Ecto neural progenitor cell (in vitro differentiated cells): ENCODE data around the gene DOCK6.
A peak's percentile ranks its signal among the peaks of the same experiment; 100 is the strongest.

Experiments used
- DNase-seq: peaks from one replicate; pipeline ENCODE4 v3.0.0-alpha.2; 2018; ENCODE audit warnings: low spot score

The DOCK6 gene

DNA sequence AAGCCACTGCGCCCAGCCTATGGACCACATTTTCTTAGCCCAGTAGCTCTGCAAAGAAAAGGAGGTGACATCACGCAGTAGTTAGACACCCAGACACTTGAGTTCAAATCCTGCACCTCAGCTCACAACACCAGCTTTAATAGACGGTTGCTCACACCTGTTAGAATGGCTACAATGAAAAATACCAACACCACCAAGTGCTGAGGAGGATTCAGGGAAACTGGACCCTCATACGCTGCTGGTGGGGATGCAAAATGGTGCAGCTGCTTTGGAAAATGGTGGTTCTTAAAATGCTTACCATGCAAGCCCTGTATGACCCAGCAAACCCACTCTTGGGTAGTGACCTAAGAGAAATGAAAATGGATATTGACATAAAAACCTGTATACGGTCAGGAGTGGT lies 11.7 kb upstream of the DOCK6 start:
- no peak for DNase-seq

DNA sequence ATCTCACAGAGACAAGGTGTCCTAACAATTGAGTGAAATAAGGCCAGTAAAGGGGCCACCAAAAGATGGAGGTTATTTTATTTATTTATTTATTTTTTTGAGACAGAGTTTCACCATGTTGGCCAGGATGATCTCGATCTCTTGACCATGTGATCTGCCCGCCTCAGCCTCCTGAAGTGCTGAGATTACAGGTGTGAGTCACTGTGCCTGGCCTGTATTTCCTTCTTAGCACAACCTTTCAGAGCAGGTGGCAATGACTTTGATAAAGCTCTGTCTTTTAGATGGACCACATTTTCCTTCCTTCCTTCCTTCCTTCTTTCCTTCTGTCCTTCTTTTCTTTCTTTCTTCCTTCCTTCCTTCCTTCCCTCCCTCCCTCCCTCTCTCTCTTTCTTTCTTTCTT lies 11.0 kb upstream of the DOCK6 start:
- DNase-seq, result no peak

DNA sequence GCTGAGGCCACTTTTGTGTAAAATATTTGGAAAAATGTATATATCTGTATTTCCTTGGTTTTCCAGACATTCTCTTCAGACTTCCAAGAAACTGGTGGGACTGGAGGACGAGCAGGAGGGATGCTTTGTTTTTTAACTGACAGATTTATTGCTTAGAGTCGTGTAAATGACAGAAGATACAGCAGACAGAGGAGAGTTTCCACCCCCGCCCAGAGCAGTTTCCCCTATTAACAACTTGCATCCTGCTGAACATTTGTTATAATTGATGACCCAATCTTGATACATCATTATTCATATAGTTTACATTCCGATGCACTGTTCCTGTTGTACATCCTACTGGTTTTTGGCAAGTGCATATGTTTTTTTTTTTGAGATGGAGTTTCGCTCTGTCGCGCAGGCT lies 7.1 kb upstream of the DOCK6 start:
- no peak for DNase-seq

DNA sequence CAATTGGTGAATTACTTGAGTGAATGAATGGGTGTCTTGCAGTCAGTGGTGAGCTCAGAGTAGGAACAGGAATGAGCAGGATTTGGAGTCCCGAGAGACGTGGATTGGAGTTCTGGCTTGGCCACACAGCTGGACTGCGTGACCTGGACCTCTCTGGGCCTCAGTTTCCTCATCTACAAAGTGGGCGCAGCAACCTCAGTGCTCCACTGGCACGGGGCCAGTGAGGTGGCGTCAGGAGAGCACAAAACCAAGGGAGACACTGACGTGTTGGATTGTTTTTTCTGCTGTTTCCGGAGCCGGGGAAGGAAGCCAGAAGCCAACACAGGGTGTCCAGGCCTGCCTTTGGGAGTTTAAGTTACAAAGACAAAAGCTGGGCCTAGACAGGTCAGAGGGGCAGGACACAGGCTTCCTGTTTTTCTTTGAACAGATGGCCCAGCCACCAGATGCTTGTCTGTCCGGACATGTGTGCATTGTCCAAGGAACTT lies 6.5 kb upstream of the DOCK6 start:
- DNase-seq, result no peak

DNA sequence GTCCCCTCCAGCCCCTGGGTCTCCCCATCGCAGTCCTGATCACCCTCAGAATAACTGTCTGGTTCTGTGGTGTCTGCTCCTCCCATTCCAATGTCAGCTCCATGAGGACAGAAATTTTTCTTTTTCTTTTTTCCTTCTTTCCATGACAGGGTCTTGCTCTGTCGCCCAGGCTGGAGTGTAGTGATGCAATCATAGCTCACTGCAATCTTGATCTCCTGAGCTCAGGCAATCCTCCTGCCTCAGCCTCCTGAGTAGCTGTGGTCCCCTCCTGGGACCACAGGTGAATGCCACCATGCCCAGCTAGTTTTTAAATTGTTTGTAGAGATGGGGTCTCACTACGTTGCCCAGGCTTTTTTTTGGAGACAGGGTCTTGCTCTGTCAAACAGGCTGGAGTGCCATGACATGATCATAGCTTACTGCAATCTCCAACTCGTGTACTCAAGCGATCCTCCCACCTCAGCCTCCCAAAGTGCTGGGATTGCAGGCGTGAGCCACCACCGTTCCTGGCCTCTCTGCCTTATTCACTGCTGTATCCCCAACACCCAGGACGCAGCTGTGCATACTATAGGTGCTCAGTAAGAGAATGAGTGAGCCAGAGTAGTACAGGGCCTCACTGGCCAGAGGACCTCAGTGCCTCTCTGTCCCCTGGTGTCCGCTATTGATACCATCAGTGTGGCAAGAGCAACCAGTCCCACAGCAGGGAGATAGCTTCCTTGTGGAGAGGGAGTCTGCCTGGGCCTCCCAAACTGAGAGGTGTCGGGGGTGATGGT lies 5.2 kb upstream of the DOCK6 start:
- no peak for DNase-seq

DNA sequence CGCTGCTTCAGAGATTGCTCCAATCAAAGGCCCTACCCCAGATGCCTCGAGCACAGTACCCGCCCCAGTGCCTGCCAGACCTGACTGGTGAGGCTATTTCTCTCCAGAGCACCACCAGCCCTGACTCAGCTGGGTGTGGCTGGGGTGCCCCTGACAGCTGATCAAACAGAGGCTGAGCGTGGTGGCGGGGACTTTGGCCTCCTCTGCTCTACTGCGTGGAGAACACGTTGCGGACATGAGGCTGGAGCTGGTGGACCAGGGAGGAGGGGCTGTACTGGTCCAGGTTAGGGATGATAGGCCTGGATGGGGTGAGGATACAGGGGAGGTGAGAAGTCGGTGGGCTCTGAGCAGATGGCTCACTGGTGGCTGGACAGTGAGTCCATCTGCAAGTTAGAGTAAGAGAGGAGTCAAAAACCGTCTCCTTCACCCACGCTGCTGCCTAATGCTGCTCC lies 3.5 kb upstream of the DOCK6 start:
- no peak for DNase-seq

DNA sequence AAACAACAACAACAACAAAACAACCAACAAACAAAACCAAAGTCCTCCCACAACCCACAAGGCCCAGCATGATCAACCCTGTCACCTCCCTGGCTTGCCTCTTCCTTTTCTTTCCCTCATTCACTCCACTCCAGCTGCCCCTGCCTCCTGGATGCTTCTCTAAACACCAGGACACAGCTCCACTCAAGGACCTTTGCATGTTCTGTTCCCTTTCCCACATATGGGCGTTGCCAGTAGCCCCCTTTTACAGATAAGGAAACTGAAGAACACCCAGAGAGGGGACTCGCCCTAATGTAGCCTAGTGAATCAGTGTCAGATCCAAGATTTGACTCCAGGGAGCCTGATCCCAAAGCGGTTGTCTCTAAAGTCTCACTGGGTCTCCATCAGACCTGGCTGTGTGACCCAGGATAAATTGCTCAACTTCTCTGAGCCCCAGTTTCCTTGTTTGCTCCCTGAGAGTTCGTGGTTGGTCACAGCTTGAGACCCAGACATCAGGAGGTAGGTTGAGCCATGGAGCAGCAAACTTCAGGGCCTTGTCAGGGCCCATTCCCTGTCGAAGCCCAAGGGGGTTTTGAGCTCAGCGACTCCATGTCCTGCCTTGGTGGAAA lies 3.0 kb upstream of the DOCK6 start:
- no peak for DNase-seq

DNA sequence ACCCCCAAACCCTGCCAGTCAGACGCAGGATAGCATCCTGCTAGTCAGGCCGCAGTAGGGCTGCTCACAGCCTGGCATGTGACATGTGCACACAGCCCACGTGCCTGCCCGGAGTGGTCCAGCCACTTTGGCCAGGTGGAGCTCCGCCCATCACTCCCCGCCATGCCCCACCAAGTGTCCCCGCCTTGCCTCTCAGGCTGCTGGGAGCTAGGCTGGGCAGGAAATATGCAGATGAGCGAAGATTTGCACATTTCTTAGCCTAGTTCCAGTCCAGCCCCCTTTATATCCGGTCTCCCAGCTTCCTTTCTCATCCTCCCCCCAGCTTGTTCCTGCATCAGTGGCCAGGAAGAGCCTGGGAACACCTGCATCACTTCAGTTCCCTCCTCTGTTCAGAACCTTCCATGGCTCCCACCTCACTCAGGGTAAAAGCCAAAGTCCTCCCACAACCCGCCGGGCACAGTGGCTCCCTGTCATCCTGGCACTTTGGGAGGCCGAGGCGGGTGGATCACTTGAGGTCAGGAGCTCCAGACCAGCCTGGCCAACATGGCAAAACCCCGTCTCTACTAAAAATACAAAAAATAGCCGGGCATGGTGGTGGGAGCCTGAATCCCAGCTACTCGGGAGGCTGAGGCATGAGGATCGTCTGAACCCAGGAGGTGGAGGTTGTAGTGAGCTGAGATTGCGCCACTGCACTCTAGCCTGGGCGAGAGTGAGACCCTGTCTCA lies 2.3 kb upstream of the DOCK6 start:
- DNase-seq, result no peak

DNA sequence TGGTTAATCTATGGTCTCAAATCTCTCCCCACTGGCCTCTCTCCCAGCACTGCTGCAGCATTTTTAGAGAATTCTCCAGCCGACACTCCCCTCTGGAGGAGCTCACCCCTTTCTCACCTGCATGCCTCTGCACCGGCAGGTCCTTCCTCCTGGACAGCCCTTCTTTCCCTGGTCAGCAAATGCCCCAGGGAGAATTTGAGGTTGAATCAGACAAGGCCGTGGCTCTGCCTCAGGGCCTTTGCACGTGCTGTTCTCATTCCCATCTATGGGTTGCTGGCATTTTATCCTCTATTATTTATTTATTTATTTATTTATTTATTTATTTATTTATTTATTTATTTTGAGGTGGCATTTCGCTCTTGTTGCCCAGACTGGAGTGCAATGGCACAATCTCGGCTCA lies 1.4 kb upstream of the DOCK6 start:
- no peak for DNase-seq

DNA sequence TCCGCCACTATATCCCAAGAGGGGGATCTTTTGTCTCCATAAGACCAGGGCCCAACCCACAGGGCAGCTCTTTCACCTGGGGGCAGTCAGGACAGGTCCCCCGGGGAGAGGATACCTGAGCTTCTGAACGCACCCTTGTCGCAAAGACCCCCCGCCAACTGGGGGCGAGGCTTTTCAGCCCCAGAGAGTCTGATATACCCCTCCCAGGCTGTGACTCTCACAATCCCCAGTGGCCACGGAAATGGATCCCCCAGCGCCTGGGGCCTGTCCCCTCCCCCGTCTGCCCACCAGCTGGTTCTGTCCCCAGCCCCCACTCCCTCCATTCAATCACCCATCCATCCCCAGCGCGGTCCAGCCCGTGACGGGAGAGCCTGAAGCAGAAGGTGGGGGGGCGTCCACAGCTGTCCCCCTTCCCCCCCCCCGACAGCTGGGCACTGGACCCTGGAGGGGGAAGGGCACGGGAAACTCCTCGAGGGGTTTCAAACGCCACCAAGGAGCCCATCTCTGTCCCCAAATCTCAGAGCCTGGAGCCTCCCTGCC lies 823 bp downstream of the DOCK6 start:
- DNase-seq, result peak; percentile 59

DNA sequence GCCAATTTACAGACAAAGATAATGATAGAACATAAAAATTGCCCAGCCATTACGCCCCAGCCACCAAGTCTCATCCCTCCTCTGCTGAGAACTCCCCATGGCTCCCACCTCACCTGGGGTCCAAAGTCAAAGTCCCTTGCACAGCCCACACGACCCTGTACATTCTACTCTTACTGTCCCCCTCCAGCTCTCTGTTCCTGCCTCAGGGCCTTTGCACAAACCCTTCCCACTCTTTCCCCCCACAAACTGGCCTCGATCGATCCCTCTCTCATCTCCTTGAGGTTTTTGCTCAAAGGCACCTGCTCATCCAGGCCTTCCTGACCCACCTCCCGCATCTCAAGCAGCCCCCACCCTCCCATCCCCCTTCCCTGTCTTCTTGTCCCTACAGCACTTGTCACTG lies 1.3 kb downstream of the DOCK6 start:
- no peak for DNase-seq

DNA sequence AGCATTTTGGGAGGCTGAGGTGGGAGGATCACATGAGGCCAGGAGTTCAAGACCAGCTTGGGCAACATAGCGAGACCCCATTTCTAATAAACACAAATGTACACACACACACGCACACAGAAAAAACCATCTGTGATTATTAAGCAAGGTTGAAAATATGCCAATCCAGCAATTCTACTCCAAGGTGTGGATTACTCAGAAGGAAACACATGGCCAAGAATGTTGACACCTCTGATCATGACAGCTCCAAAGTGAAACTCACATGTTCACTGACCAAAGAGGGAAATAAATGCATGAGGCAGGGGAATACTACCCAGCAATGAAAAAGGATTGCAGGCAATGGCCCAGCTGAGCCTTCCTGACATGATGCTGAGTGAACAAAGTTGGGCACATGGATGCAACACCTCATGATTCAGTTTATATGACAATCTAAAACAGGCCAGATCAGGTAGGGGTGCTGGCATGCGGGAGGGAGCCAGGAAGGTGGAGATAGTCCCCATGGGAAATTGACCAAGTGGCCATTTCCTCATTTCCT lies 4.4 kb downstream of the DOCK6 start:
- DNase-seq, result no peak

DNA sequence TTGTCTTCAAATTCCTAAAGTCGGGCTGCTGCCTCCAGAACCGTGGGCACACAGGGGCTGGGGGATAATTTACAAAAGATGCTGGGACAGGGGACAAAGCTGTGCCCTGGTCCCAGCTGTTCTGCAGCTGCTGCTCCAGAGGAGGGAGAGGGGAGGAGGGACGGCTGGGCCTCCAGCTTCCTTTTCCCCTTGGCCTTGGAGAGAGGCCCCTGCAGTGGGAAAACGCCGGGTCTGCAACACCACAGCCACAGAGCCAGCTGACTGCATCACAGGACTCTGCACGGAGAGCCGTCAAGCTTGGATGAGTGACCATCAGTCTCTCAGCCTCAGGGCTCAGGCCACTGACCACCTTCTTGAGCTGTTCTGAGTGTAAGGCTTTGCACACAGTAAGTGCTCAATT lies 6.1 kb downstream of the DOCK6 start:
- DNase-seq, result no peak

DNA sequence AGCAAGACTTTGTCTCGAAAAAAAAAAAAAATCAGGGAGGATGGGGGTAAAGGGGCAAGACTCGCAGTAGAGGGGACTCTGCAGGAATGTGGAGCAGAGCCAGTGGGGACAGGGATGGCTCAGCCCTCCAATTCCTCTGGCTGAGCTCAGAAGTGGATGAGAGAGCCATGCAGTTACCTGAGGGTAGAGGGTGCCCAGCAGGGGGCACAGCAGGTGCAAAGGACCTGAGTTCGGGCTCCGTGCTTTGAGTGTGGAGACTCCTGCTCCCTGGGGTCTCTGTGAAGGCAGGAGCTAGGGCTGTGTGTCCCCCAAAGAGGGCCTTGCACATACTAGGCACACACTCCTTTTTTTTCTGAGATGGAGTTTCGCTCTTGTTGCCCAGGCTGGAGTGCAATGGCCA lies 7.7 kb downstream of the DOCK6 start:
- DNase-seq, result no peak

DNA sequence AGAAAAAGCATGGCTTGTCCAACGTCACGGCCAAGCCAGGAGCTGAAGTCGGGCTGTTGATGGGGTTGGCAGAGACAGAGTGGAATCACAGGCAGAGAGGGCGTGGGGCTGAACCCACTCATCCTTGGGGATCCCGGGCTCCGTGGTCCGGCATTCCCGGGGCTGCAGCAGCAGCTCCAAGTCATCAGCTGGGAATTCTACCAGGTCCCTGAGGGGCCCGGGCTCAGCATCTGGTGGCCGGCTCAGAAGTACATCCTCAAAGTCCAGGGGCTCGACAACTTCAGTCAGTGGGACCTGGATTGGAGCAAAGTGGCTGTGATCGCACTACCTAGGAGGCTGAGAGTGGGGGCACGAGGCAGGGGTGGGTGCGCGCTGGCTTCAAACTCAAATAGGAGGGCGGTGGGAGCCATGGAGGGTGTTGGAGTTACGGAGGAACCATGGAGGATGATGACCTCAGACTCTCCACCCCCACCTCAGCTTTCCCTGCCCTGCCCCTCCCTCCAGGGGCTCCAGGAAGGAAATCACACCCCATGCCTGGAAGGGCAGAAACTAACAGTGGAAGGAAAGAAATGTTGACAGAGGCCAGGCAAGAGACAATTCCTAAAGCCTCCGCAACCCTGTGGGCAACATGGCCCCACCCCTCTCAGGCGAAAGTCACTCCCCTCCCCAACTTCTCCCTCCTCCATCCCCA lies 9.5 kb downstream of the DOCK6 start:
- DNase-seq, result no peak

DNA sequence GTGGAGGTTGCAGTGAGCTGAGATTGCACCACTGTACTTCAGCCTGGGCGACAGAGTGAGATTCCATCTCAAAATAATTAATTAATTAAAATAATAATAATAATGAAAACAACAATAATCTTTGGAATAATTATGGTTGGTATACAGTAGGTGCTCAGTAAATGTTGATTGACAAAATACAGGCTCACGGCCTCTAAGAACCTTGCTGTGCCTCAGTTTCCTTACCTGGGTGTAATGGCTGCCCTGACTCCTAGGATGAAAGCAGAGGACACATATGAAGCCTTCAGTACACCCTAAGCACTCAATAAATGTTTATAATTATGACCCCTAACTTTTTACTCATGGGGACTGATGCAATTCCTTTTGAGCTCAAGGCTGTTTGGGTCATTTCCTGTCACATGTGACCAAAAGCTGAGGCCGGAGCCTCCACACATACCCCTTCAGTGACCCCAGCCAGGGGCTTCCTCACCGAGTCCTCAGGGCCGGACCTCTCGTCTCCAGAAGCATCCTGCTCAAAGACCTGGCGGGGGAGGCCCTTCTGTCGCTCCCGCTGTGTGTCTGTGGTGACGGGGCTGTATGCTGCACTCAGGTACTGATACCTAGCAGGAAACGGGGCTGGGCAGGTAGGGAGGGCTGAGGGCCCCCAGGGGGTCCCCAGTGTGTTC lies 10.5 kb downstream of the DOCK6 start:
- no peak for DNase-seq

DNA sequence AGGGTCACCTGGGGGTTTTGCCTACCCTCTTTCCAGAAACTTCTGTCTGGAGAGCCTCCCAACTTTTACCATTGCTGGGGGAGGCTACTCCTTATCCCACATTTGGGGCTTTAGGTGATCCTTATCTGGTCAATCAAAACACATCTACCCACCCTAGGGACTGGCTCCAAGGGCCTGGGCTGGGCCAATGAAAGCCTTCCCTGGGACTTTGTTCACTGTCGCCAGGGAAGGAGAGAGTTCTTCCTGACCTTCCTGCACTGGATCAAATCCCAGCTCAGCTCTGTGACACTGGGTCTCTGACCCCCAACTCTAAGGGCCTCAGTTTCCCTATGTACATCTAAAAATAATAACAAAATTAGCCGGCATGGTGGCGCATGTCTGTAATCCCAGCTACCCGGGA lies 11.1 kb downstream of the DOCK6 start:
- no peak for DNase-seq

DNA sequence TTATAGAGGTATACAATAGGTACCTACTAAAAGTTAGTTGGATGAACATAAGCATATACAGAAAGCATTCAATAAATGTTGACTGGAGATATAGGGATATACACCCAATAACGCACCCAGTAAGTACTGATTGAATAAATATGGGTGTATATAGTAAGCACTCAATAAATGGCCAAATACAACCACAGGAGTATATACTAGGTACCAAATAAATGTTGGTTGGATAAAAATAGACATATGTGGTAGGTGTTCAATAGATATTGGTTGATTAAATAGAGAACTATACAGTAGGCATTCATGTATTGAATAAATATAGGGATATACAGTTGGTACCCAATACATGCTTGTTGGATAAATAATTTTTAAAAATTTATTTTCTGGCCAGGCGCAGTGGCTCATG lies 13.5 kb downstream of the DOCK6 start:
- no peak for DNase-seq

DNA sequence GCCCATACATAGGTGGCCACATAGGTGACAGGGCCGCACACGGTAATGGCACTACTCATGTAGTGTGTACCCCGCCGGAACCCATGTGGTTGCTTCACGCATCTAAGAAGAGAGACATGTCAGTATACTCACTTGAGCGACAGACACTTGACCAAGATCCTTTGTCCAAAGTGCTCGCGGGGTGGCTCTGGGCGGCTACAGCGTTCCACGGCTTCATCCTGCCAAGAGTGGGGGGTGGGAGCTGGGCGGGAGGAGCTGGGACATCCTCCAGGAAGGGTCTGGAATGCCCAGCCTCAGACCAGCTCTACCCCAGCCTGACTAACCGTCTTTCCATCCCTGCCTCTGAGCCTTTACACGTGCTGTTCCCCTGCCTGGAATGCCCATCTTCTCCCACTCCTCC lies 14.4 kb downstream of the DOCK6 start:
- no peak for DNase-seq

DNA sequence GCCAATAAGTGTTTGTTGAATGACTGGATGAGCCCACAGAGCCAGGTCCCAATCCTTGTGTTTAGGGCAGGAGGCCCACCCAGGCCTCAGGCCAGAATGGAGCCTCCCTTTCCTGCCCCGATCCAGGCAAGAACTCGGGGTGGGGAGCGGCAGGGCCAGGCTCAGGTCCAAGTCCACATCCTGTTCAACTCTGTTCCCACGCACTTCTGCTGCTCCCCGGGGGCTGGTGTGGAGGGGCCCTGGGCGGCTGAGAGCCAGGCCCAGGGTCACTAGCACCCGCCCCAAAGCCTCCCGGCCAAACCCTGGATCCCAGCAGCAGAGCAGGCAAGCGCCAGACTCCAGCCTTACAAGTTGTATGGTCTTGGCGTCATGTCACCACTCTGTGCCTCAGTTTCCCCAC lies 14.9 kb downstream of the DOCK6 start:
- DNase-seq, result no peak

DNA sequence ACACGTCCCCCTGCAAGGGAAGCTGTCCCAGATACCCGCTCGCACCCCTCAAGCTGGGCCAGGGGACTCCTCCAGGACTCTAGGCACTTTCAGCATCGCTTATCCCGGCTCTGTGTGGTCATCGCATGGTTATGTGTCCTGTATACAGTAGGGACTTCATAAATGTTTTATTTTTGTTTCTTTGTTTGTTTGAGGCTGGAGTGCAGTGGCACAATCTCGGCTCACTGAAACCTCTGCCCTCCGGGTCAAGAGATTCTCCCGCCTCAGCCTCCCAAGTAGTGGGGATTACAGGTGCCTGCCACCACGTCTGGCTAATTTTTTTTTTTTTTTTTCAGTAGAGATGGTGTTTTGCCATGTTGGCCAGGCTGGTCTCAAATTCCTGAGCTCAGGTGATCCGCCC lies 15.4 kb downstream of the DOCK6 start:
- DNase-seq, result no peak
